Sigmoid colon (tissue), 7 donors: ENCODE measurements around the gene MARK4. TPM values are rescaled to one million over a fixed set of nuclear protein-coding genes. Genes with fewer than 3 reads are reported as not detected.

Experiments used
- DNase-seq: peaks from one replicate; pipeline ENCODE4 v3.0.0-alpha.2; 2019
- H3K27ac ChIP-seq, 4 donors: fragments of 200-600 bp; sonication (generic); one replicate each; pipeline ENCODE4 v1.5.1; 2016 to 2019; ENCODE audit warnings: mild to moderate bottlenecking in 1 of 4
- H3K27me3 ChIP-seq, 3 donors: fragments of 200-600 bp; sonication (generic); one replicate each; pipeline ENCODE4 v1.5.1; 2019; ENCODE audit warnings: mild to moderate bottlenecking in 1 of 3
- H3K36me3 ChIP-seq, 4 donors: fragments of 200-600 bp; sonication (generic); one replicate each; pipeline ENCODE4 v1.5.1; 2016 to 2019
- H3K4me1 ChIP-seq, 4 donors: fragments of 200-600 bp; sonication (generic); one replicate each; pipeline ENCODE4 v1.5.1; 2017 to 2019
- H3K4me3 ChIP-seq, 4 donors: fragments of 200-600 bp; sonication (generic); one replicate each; pipeline ENCODE4 v1.5.1; 2017 to 2019; ENCODE audit warnings: mild to moderate bottlenecking in 2 of 4, moderate library complexity in 1 of 4
- H3K9me3 ChIP-seq, 4 donors: fragments of 200-600 bp in 3 of 4; sonication (generic) in 3 of 4; one replicate each; pipeline versions ENCODE4 v1.5.1 to v1.6.1; 2013 to 2019
- CTCF ChIP-seq, 4 experiments: fragments of 450-650 bp in 3 of 4; fragments of 200-600 bp in 1 of 4; IDR thresholded peaks; one replicate each; pipeline ENCODE4 v1.5.1; 2016 to 2019; ENCODE audit warnings: antibody characterized with exemption in 4 of 4, mild to moderate bottlenecking in 3 of 4, moderate library complexity in 2 of 4
- EP300 ChIP-seq, 4 donors: sonication (generic); formaldehyde crosslinking; IDR thresholded peaks; one replicate each; pipeline ENCODE4 v1.6.1; 2017; ENCODE audit warnings: antibody characterized with exemption in 4 of 4
- POLR2A ChIP-seq, 2 donors: fragments of 450-650 bp; IDR thresholded peaks; one replicate each; pipeline ENCODE4 v1.6.1; 2016; ENCODE audit warnings: antibody characterized with exemption in 2 of 2, mild to moderate bottlenecking in 2 of 2, moderate library complexity in 2 of 2
- POLR2AphosphoS5 ChIP-seq, 4 donors: sonication (generic); formaldehyde crosslinking; IDR thresholded peaks; one replicate each; pipeline ENCODE4 v1.6.1; 2017; ENCODE audit warnings: antibody characterized with exemption in 4 of 4
- WGBS, 2 donors: extraction: QIAGEN DNeasy Blood & Tissue Kit; methylation state at CpG; one replicate each; pipeline ENCODE4 v1.1.7; 2013; 5-methylcytosine and 5-hydroxymethylcytosine counted together
- intact Hi-C: fragments of 100-400 bp; cut with DNase I; formaldehyde crosslinking; loops from one replicate; pipeline ENCODE4 v1.15.1; 2023
- polyA plus RNA-seq, 3 donors: library from polyadenylated mRNA; stranded (reverse); fragments of 200-250 nt; gene quantifications; one replicate each; pipeline ENCODE4 v1.2.3, GENCODE V29; 2013
- total RNA-seq, 4 donors: library from RNA; depleted of rRNA; stranded (reverse); fragments of >200 nt; gene quantifications; one replicate each; pipeline ENCODE4 v1.1.0, GENCODE V29; 2016
- donor health status: healthy with polysubstance abuse.
- donor health status: Bipolar disorder and iron deficiency.
- donor health status: healthy.

The MARK4 gene
- total and polyA plus RNA-seq, 7 donors, result 6.2 to 39.9 (median 12.7) TPM

GRCh38 chr19:45336696-45337251 lies 85.7 kb downstream of the MARK4 start:
- no peak for DNase-seq
- 55 to 69% methylated on average over 11 of the region's 11 CpGs for WGBS, 2 donors
- Histone ChIP-seq H3K4me1 (peaks cover 0 to 15% (median 10%) of the 10 kb centered on the region in 4 donors), H3K27me3 (peaks cover 18 to 33% (median 20%) of the 10 kb centered on the region in 3 donors), H3K9me3 (no peaks in the 10 kb centered on the region), H3K27ac (no peak overlapping the region), H3K4me3 (no peak overlapping the region), H3K36me3 (no peaks in the 10 kb centered on the region)
- intact Hi-C loops, result no loop called here
- TF ChIP-seq POLR2AphosphoS5 (IDR thresholded peaks at IDR 0.05) (no peak), EP300 (IDR thresholded peaks at IDR 0.05) (no peak), POLR2A (IDR thresholded peaks at IDR 0.05) (no peak), CTCF (IDR thresholded peaks at IDR 0.05) (no peak)

- intact Hi-C loops, result loop anchor here (2.0 kb wide), 2 partner anchors 89 to 323 kb away; partner anchors contain the start of gene MARK4
- H3K4me1 ChIP-seq, result peaks cover 0 to 15% (median 10%) of the 10 kb centered on the region in 4 donors
- H3K27me3 ChIP-seq, result peaks cover 18 to 40% (median 21%) of the 10 kb centered on the region in 3 donors
- DNase-seq, result no peak
- no peaks in the 10 kb centered on the region for H3K9me3 ChIP-seq
- no peaks in the 10 kb centered on the region for H3K36me3 ChIP-seq
- no peak overlapping the region for H3K27ac ChIP-seq
- 75 to 85% methylated on average over 6 of the region's 6 CpGs for WGBS, 2 donors
- H3K4me3 ChIP-seq, result no peak overlapping the region
- TF ChIP-seq POLR2AphosphoS5 (IDR thresholded peaks at IDR 0.05) (no peak), POLR2A (IDR thresholded peaks at IDR 0.05) (no peak), EP300 (IDR thresholded peaks at IDR 0.05) (no peak), CTCF (IDR thresholded peaks at IDR 0.05) (no peak)
Measured at GRCh38 chr19:45339629-45340028, 88.6 kb downstream of the MARK4 start.

GRCh38 chr19:45340232-45340898 lies 89.3 kb downstream of the MARK4 start, which contains the start of gene KLC3:
Gene KLC3, plus strand, starts transcription at chr19:45340750. Its CDS starts 4,792 bp downstream, at chr19:45345542.
- no peaks in the 10 kb centered on the region for H3K36me3 ChIP-seq
- H3K4me3 ChIP-seq, result peak within 1 kb of the TSS in 2 of 4 donors; percentile 13 to 27
- peaks cover 0 to 15% (median 10%) of the 10 kb centered on the region in 4 donors for H3K4me1 ChIP-seq
- TF ChIP-seq POLR2A (IDR thresholded peaks at IDR 0.05), result no peak
- TF ChIP-seq EP300 (IDR thresholded peaks at IDR 0.05), result no peak
- no peak for TF ChIP-seq CTCF (IDR thresholded peaks at IDR 0.05)
- no peak for TF ChIP-seq POLR2AphosphoS5 (IDR thresholded peaks at IDR 0.05)
- WGBS, 2 donors, result 8 to 11% methylated on average over 50 of the region's 50 CpGs
- DNase-seq, result no peak
- intact Hi-C loops, result no loop called here
- H3K9me3 ChIP-seq, result no peaks in the 10 kb centered on the region
- peaks cover 21 to 48% (median 29%) of the 10 kb centered on the region in 3 donors for H3K27me3 ChIP-seq
- no peak within 1 kb of the TSS for H3K27ac ChIP-seq

GRCh38 chr19:45340899-45341453 lies 89.9 kb downstream of the MARK4 start:
- H3K27me3 ChIP-seq, result peaks cover 21 to 54% (median 35%) of the 10 kb centered on the region in 3 donors

More at GRCh38 chr19:45340899-45341453, 89.9 kb downstream of the MARK4 start:
- TF ChIP-seq CTCF (IDR thresholded peaks at IDR 0.05) (no peak), POLR2A (IDR thresholded peaks at IDR 0.05) (no peak), EP300 (IDR thresholded peaks at IDR 0.05) (no peak), POLR2AphosphoS5 (IDR thresholded peaks at IDR 0.05) (no peak)
- WGBS, 2 donors, result 5 to 13% methylated on average over 25 of the region's 25 CpGs
- no peak overlapping the region for H3K27ac ChIP-seq
- no peak for DNase-seq
- H3K36me3 ChIP-seq, result no peaks in the 10 kb centered on the region
- no peaks in the 10 kb centered on the region for H3K9me3 ChIP-seq
- peak overlapping the region in 2 of 4 donors; percentile 13 to 27 for H3K4me3 ChIP-seq
- intact Hi-C loops, result no loop called here
- H3K4me1 ChIP-seq, result peaks cover 0 to 15% (median 10%) of the 10 kb centered on the region in 4 donors
